HL-60 (cell line): ENCODE measurements around the gene CSMD2.

Experiments used
- GABPA ChIP-seq: IDR thresholded peaks from 2 replicates; pipeline ENCODE4 v1.6.1; 2012; ENCODE audit warnings: low read depth
- POLR2AphosphoS5 ChIP-seq: IDR thresholded peaks from 2 replicates; pipeline ENCODE4 v1.6.1; 2012; ENCODE audit warnings: low read depth
- SPI1 ChIP-seq: IDR thresholded peaks from 2 replicates; pipeline ENCODE4 v1.6.1; 2012; ENCODE audit warnings: low read depth, mild to moderate bottlenecking, borderline replicate concordance
- TF ChIP-seq, protein P1 (sequence below): IDR thresholded peaks from 2 replicates; pipeline ENCODE4 v1.6.1; 2012; ENCODE audit warnings: low read depth; ENCODE audit not compliant: insufficient replicate concordance
- TF ChIP-seq, protein P2 (sequence below): IDR thresholded peaks from one replicate; pipeline ENCODE4 v1.5.1; 2011; ENCODE audit warnings: low read length, control low read depth, inconsistent platforms; ENCODE audit not compliant: insufficient read depth

DNA sequence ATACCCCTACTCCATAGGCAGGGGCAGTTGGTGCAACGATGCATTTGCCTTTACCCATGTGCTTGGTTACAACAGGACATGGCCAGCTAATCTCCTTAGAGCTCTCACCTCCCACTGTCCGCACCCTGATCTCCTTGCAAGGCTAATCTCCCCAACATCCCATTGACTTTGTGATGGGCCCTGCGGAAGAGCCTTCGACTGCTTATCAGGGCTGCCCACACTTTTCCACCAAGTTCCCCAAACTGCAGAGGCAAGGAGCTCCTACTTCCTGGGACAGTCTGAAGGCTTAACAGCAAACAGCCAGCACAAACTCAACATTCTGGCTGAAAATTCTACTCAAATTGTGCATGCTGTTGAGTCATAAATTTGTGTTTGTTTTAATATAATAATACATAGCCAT, 47.6 kb upstream of the CSMD2 start:
- TF ChIP-seq SPI1 (no peak), POLR2AphosphoS5 (no peak), GABPA (no peak)
- TF ChIP-seq, protein P1, sequence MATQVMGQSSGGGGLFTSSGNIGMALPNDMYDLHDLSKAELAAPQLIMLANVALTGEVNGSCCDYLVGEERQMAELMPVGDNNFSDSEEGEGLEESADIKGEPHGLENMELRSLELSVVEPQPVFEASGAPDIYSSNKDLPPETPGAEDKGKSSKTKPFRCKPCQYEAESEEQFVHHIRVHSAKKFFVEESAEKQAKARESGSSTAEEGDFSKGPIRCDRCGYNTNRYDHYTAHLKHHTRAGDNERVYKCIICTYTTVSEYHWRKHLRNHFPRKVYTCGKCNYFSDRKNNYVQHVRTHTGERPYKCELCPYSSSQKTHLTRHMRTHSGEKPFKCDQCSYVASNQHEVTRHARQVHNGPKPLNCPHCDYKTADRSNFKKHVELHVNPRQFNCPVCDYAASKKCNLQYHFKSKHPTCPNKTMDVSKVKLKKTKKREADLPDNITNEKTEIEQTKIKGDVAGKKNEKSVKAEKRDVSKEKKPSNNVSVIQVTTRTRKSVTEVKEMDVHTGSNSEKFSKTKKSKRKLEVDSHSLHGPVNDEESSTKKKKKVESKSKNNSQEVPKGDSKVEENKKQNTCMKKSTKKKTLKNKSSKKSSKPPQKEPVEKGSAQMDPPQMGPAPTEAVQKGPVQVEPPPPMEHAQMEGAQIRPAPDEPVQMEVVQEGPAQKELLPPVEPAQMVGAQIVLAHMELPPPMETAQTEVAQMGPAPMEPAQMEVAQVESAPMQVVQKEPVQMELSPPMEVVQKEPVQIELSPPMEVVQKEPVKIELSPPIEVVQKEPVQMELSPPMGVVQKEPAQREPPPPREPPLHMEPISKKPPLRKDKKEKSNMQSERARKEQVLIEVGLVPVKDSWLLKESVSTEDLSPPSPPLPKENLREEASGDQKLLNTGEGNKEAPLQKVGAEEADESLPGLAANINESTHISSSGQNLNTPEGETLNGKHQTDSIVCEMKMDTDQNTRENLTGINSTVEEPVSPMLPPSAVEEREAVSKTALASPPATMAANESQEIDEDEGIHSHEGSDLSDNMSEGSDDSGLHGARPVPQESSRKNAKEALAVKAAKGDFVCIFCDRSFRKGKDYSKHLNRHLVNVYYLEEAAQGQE = no peak
- TF ChIP-seq, protein P2, sequence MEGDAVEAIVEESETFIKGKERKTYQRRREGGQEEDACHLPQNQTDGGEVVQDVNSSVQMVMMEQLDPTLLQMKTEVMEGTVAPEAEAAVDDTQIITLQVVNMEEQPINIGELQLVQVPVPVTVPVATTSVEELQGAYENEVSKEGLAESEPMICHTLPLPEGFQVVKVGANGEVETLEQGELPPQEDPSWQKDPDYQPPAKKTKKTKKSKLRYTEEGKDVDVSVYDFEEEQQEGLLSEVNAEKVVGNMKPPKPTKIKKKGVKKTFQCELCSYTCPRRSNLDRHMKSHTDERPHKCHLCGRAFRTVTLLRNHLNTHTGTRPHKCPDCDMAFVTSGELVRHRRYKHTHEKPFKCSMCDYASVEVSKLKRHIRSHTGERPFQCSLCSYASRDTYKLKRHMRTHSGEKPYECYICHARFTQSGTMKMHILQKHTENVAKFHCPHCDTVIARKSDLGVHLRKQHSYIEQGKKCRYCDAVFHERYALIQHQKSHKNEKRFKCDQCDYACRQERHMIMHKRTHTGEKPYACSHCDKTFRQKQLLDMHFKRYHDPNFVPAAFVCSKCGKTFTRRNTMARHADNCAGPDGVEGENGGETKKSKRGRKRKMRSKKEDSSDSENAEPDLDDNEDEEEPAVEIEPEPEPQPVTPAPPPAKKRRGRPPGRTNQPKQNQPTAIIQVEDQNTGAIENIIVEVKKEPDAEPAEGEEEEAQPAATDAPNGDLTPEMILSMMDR = no peak
